Iris pigment epithelial cell (primary cell): ENCODE data around the gene IMPG1.
"Not testable (repeated sequence)": the region's sequence is repeated elsewhere in the genome, so short reads cannot be mapped to it uniquely, and the experiment has no call there.

Experiments used
- DNase-seq: peaks from one replicate; pipeline ENCODE4 v3.0.0-alpha.2; 2011; ENCODE audit warnings: low read depth

The IMPG1 gene

DNA sequence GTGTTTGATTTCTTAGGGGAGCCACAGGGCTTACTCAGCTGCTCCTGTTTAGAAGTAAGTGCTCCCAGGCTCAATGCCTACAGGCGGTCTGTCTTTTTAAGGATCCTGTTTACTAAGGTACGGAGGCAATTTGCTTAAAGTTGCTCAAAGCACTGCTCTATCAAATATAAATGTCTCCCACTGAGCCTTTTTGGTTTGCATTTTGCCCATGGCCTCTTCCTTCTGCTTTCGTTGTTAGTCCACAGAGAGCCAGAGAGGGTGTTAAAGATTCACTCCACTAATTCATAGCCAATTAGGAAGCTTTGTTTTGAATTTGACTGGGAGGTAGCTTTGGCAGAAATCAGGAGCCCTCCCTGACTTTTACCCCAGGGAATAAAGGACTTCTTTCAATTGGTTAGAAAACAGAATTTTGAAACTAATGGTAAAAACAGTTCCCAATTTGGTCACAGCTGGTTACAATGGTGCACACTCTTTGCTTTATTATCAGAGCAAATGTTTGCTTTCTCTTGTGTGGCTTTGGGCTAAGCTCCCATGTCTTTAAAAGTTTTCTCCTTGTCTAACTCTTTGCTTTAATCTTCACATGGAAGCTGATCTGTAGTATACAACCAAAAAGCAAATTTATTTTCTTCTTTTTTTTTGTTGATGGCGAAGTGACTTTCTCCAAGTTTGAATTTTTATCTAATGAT lies 126.2 kb downstream of the IMPG1 start:
- DNase-seq = no peak

DNA sequence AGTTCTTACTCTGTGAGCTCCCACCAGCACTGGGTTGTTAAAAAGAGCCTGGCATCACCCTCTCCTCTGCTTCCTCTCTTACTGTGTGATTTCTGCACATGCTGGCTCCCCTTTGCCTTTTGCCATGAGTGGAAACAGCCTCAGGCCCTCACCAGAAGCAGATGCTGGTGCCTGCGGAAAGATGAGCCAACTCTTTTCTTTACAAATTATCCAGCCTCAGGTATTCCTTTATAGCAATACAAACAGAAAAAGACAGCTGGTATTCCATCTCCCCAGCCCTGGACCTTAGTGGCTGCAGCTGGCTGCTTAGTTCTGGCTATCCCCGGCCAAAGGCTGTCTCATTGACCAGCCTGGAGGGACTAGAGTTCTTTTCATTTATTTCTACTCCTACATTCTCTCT lies 129.1 kb downstream of the IMPG1 start:
- DNase-seq = no peak

DNA sequence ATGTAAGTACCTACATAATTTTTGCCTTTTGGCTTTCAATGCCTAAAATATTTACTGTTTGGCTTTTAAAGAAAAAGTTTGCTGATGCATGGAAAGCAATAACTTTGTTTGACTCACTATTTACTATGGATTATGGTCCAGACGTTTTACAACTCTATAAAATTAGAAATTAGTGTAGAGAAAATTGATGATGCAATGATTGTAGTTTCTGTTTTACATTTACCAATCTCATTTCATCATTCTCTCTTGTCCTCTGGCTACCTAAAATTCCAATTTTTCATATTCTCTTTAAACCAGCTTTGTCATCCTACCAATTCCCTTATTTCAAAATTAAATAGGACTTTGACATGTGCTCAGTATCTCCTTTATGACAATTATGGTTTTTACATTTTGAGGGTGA lies 131.0 kb downstream of the IMPG1 start:
- no peak for DNase-seq

DNA sequence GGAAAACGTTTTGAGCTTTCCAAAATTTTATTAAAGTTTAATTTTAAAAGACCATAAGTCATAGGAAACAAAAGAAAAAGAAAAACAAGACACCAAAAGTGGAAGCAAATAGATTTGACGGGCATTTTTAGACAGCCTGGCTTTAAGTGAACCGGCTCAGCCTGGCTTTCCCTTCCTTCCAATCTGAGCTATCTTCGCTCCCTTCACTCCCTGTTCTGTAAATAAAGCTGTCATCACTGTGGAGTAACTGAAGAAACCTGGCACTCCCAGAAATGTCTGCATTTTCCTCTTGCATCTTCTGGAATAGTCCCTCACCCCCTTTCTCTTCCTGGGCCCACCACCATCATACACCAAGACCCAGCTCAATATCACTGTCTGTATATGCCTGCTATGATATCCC lies 131.9 kb downstream of the IMPG1 start:
- DNase-seq = no peak

DNA sequence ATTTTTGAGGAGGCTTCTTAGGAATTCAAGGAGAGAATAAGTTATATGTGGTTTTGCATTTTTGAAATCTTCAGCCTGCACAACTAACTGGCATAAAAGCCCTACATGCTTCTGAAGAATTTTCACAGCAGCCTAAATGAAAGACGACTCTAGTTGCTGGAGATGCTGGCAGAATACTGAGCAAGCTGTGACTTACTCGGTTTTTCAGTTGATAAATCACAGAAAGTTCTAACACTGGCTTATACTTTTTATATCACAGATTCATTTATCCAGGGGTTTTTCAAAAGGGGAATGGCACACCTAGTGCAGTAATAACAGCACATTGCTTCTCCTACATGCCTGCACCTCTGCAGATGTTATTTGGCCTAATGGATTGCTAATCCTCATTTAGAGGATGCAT lies 134.6 kb downstream of the IMPG1 start:
- DNase-seq = no peak

DNA sequence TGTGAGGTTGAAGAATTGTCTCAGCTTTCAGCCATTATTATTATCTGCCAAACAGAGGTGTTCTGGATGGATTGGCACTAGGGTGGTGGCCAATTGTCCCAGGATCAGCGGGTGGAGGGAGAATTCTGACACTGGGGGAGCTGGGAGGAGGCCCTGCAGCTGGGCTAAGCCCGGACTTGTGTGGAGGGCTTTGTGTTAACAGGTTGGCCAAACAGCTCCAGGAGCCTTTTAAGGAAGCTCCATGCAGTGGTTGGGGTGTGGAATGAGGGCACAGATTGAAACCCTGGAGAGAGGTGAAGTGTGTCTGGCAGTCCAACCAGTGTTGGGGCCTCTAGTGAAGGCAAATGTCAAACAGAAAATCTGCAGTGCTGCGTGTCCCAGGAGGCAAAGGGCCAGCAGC lies 135.8 kb downstream of the IMPG1 start:
- no peak for DNase-seq

DNA sequence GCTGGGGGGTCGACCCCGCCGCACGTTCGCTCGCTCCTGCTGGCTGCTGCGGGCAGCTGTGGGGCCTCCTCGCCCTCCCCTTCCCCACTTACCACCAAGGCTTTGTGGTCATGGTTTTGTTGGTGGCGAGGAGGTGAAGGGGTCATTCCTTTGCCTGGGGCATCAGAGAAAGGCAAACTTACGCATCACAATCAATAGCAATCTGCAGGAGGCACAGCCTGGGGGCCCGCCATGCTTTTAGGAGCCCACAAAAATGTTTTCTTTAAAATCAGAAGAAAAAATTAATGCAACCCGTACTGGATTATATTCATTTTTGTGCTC lies 137.0 kb downstream of the IMPG1 start:
- no peak for DNase-seq

DNA sequence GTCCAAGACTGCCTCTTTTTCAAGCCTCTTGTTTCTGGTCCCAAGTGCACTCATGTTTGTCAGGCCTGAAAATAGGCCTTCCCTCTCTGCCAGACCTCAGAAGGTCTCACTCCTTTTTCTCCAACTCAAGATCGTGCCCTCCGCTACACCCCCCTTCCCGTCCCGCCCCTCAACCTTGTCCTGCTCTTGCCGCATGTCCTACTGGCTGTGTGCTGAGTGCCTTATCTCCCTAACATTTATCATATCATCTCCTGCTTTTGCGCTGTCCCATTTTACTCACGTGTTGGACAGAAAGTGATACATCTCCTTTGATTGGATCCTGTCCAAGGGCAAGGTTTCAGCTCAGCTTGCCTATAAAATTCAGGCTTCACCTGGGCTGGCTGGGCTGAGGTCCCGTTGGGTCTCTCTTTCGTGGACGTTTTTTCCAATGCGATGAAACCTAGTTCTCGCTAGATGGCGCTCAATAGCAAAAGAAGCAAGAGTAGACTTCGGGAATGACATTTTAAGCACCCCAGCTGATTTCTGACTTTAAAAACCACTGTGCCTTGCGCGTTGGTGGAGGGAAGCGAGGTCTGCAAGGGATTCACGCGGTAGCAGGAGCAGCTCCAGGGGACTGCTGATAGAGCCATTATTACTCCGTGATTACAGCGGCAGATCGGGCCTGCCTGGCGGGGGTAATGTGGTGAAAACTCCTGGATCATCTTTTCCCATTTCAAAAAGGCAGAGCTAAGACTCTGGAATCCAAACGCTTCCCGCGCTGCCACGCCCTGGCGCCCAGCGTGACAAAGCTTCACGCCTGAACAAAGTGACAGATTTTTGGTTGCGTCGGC lies 137.6 kb downstream of the IMPG1 start:
- peak; percentile 81 for DNase-seq

DNA sequence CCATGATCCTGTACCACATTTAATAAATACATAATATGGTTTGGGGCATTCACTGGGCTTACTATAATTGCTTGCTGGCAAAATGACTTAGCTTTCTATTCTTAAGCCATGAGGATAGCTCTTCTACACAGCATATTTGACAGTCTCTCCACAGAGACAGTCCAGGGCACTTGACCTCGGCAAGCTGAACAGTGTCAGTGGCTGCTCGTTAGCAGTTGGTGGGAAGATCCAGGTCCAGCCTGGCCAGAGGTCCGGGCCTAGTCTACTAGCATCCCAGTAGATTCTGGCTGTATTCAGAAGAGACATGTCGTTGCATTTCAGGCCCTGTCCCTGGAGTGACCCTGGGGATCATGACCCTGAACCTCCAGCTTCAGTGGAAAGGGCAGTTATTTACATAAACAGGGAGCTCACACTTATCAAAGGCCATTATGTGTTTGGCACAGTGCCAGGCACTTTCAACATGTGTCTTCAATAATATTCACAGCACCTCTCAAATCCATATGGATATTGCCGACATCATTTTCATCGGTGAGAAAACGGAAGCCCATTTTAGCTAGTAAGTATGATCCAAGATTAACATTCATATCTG lies 139.0 kb downstream of the IMPG1 start:
- no peak for DNase-seq

DNA sequence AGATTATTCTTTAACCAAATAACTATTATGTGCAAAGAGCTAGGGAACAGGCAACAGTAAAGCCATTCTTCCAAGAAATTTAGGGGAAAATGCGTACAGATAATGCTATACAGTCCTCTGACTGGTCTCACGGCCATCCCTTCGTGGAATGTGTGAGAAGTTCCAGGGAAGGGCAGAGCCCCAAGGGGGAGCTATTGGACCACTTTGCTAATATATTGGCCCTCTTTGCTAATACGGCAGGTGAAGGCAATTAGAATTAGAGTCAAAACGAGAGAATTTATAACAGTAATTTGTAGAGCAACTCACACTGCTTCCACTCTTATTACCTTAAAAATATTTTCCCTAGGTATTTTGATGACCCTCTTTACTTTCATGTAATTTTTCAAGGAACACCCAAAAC lies 140.4 kb downstream of the IMPG1 start:
- peak; percentile 22 for DNase-seq

DNA sequence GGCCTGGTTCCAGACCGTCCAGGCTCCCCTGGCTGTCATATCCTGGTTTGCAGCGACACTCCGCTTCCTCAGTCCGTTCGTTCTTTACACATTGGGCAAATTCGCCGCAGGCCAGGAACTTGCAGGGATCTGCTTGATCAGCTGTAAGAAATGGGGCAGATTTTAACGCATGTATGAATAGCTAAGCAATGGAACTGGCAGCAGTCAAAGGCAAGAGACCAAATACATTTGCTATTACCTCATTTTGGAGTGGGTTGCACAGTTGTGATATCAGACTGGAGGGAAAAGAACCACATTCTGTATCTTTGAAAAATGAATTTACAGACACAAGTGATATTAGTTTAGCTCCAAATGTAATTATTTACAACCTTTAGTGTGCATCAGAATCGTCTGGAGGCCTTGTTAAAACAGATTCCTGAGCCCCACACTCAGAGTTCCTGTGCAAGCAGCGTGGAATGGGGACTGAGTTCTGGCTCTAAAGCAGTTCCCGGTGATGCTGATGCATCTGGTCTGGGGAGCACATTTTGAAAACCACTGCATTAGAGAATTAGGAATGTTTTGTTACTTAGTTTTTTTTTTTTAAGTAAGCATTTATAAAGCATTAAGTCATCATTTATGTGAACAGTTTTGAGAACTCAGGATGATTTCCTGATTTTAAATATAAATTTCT lies 141.3 kb downstream of the IMPG1 start:
- peak; percentile 3 for DNase-seq

DNA sequence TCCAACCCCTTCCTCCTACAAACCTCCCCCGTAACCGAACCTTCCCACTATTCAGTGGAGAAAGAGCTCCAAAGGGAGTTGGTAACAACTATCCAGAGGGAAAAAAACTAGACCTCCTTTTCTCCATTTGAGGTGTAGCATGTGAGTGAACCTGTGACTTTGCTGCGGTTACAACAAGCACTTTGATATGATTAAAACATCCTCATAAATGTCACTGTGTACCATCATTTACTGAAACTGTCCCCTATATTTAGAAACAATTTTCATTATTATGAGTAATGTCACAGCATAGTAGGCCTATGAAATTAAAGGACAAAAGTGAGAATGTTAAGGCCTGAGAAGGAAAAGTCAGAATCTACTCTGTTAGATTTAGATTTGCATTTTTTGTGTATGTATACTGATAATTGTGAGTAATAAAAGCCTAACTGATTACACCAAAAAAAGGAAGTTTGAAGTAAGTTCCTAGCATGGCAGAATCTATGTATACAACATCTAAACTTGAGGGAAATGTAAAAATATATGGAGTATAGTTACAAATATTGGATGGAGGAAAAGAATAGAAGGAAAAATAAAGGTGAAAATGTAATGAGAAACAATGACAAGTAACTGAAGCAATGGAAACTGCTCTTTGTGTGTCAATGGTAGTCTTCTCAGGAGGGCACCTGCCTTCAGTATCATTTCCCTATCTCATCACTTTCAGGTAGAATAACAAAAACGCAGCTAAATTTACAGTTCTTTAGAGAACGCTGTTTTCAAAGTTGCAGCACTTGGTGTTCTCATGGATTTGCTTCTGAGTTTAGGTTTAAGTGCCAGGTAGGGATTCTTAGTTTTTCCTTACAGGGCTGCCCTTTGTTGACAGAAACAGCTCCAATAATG lies 145.9 kb downstream of the IMPG1 start:
- no peak for DNase-seq

DNA sequence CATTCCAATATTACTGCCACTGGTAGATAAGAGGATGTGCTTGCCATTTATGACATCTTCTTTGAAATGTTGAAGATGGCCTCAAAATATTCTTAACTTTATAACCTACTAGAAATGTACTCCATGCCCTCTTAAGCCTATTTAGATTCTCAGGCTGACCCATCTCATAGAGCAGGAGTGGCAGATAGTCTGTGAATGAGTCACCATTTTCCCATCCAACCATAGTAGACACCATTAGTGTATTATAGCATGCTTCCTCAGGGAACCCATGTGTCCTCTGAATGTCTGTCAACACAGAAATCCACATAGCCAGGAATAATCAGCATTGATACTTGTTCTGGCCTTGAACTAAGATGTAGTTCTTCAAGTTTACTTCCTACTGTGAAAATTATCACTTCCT lies 150.2 kb downstream of the IMPG1 start:
- peak; percentile 36 for DNase-seq

DNA sequence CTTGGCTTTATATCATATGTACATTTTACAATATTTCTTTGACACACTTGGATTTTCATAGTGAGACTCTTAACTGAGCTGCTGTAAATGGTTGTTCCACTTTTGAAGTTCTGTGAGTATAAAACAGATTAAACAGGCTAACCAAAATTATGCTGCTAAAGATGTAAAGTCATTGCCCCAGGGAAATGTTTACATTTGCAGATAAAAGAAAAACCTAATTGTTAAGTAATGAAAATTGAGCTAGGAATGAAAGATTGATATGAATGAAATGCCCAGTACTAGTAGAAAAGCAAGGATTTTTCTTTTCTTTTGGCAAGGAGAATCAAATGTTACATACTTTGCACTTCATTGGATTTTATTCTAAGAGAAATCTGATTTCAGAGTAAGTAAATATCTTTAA lies 159.4 kb downstream of the IMPG1 start:
- no peak for DNase-seq

DNA sequence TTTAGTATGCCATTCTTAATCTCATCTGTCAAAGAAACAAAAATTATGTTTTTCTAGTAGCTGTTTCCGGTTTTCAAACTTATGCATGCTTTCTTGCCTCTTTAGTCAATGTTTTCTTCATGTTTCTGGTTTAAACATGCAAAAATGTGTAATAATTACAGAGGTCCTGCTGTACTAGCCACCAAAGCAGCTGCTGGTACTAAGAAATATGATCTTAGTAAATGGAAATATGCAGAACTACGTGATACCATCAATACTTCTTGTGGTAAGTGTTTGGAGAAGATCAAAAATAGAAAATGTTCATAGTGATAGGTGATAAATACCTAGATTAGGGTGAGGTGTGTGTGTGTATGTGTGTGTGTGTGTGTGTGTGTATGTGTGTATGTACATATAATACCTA lies 165.0 kb downstream of the IMPG1 start:
- no peak for DNase-seq

DNA sequence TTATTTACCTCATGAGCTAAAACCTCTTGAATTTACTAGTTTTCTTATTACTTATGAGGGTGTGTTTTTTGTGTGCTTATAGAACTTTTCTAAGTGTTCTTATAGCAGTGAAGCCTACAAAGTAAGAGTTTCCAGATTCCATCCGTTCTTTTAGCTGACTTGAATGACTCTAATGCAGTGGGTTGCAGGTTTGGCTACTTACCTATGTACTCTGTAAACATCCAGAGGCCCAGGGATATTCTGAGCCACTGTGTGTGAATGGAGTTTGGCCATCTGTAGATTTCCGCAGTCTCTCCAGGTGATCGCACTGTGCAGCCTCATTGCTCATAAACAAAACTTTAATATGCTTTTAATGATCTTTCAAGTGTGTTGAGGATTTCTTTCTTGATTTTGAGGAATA lies 165.6 kb downstream of the IMPG1 start:
- no peak for DNase-seq

DNA sequence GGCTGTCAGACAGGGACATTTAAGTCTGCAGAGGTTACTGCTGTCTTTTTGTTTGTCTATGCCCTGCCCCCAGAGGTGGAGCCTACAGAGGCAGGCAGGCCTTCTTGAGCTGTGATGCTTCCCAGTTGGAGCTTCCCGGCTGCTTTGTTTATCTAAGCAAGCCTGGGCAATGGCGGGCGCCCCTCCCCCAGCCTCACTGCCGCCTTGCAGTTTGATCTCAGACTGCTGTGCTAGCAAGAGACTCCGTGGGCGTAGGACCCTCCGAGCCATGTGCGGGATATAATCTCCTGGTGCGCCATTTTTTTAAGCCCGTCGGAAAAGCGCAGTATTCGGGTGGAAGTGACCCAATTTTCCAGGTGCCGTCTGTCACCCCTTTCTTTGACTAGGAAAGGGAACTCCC lies 167.3 kb downstream of the IMPG1 start:
- DNase-seq = not testable (repeated sequence)

DNA sequence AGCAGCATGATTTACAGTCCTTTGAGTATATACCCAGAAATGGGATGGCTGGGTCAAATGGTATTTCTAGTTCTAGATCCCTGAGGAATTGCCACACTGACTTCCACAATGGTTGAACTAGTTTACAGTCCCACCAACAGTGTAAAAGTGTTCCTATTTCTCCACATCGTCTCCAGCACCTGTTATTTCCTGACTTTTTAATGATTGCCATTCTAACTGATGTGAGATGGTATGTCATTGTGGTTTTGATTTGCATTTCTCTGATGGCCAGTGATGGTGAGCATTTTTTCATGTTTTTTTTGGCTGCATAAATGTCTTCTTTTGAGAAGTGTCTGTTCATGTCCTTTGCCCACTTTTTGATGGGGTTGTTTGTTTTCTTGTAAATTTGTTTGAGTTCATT lies 172.2 kb downstream of the IMPG1 start:
- not testable (repeated sequence) for DNase-seq

DNA sequence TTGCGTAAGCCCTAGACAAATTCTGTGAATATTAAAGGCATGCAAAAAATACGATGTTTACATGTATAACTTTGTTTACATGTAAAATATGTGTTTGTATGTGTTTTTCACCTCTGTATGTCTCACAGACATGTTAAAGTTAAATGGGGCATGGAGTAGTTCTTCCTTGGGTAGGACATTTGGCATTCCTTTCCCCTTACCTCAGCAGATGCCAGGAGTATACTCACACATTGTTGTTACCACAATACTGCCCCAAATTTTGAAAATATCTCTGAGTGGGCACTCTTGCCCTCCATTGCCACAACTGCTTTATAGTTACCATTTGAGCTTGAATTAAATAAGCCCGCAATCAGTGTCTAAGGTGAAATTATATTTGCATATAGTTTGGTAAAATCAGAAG lies 175.9 kb downstream of the IMPG1 start:
- DNase-seq = no peak

DNA sequence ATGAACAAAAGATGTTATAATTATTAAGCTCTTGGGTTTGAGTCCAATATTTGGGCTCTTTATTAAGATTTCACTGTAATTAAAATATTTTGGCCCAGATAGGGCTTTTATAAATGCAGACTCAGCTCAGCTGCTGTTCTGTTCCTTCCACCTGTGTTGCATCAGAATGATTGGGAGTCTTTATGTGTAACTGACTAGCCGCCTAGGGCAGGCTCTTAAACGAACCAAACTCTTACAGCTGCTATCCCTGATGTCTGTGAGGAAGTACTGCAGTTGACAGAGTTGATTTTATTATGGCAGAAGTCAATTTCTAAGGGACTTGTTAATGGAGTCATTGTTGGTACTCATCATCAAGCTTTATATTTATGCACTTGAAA lies 178.7 kb downstream of the IMPG1 start:
- no peak for DNase-seq

DNA sequence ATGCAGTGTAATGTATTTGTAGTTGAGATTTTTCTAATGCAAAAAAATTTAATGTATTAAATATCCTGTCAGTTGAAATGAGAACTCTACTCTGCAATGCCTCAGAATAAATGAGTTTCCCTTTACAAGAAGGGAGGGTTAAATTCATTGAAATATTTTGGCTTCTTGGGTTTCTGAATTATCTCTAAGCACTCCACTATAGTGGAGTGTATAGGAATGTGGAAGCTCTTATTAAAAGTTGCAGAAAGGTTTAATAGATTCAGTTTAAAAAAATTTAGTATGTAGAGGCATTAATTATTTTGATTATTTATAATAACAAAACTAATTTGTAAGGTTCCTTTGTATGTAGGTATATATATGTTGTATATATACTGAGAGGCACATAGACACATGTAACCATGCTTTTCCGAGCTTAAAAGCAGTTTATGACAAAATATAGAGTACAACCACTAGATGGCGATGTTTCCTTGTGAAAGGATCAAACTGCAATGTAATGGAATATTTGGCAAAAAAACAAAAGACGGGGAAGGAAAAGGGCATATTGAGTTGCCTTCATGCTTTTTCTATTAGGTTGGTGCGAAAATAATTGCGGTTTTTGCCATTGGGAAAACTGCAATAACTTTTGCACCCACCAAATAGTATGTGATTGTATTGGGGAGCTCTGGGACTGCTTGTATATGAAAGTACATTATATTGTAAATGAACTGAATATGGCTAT lies 179.2 kb downstream of the IMPG1 start:
- DNase-seq = peak; percentile 74
